Activated CD8-positive, alpha-beta memory T cell treated with anti-CD3 and anti-CD28 coated beads, Interleukin-2, amount 50 U/mL, for 24 hours (primary cell): ENCODE data around the gene TFB1M.
"Not testable (repeated sequence)": the region's sequence is repeated elsewhere in the genome, so short reads cannot be mapped to it uniquely, and the experiment has no call there.

ENCODE experiments used
- DNase-seq: peaks from one replicate; pipeline ENCODE4 v3.0.0-alpha.2; 2020; ENCODE audit errors: extremely low read depth

Gene TFB1M

GRCh38 chr6:155330133-155330734 lies 15.9 kb upstream of the TFB1M start:
- DNase-seq = no peak

DNA sequence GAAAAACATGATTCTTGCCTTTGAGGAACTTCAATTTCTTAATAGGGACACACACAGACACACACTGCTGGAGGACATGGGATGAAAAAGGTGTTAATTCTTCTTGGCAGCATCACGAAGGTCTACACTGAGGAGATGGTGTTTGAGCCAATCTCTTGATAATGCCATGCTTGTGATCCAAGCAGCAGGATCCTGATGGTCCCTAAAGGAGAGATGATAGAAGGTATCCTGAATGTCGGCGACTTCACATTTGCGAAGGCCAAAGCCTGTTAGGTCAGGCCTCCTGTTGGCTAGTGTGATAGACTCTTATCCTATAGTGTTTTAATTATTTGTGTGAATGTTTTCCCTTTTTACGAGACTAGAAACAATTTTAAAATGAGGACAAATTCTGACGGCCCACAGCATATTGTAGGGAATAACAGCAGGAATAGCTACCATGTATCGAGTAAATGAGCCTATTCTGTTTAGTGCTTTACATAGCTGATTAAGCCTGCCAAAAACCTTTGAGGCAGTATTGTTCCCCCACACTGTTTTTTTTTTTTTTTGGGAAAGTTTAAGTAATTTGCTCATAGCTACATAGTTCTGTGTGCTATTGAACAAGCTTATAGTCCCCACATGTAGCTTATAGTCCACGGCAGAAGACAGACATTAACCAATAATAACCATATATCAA lies 15.3 kb upstream of the TFB1M start:
- DNase-seq = no peak

- no peak for DNase-seq
Measured at GRCh38 chr6:155328539-155329459, 14.5 kb upstream of the TFB1M start.

DNA sequence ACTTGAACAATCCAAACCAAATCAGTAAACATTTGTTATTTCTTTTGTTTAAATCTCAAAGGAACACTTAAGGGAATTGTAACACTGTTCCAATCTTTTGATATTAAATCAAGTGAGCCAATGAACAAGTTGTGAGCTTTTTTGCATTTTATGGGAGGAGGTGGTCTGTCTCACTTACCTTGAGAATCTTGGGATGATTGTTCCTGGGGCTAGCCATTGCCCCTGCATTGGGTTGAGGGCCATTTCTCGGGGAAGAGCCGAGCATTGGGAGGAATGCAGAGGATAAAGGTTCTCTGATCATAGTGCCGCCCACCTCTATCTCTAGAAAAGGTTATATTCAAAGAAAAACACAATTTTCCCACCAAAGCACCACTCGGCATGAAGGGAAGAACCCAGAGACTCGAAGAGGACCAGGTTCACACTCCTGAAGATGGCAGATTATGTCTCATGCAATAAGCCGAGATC lies 13.8 kb upstream of the TFB1M start:
- no peak for DNase-seq

GRCh38 chr6:155327326-155328073 lies 13.2 kb upstream of the TFB1M start:
- DNase-seq = peak; percentile 26

DNA sequence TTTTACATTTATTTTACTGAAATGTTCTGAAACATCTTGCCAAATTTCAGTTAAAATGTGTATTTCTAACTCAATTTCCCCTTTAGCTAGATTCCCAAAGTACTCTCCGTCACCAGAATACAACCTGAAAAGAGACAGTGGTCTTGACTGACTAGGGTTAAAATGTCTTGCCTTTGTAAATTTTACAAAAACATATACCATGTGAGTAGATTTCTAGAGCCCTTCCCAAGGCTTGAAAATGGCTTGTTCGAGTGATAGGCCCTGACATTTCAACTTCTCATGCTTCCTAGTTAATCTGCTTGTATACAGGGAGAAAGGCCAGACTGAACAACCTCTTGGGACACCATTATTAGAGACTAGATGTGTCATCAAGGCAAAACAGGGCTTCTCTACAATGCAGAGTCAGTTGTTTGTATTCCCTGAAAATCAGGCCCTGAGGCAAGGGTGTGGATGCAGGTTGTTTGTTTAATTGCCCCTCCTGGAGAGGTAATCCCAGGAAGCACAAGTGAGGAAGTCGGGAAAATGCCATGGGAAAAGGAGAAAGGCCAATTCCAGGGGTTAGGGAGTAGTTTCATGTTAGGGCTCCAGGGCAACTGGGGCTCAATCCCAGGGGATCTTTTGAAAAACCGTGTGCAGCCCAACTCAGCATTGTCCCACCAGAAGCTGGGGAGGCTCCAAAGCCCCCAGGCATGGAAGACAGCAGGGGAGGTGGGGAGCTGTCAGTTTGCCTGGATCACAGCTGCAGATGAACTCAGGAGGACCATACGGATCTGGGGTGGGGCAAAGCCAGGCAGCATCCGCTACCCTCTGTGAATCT lies 11.6 kb upstream of the TFB1M start:
- no peak for DNase-seq

DNA sequence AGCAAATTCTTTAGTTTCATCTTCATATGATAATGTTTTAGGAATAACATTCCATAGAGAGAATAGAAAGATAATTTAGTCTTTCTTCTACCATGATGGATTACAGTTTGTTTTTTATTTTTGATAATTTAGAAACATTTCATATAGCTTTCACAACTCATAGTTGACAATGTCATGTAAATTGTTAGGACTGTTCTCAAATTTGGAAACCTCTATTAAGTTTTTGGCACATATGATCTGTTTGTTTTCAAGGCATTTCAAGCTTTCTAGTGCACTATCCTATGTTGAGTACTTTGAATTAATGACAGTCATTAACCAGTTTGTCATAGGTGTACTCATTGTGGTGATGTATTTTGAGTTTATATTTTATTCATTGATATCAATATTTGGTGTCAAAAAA lies 10.7 kb upstream of the TFB1M start:
- DNase-seq = no peak

- DNase-seq = no peak
Measured at GRCh38 chr6:155324172-155324571, 9.9 kb upstream of the TFB1M start.

DNA sequence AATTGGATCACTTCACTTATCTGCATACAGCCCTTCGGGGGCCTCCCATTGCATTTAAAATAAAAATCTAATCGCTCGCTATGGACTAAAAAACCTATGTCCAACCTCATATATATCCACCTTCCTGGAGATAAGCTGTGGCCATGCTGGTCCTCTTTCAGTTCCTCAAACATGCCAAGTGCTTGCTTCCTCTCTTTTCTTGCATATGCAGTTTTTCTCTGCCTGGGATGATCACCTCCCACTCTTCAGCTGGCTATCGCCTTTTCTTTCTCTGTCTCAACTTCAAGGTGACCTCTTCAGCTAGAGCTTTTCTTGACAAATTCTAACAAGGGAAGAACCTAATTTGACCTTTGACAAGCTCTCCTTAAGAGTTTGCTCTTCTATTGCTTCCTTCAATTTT lies 5.6 kb upstream of the TFB1M start:
- no peak for DNase-seq

DNA sequence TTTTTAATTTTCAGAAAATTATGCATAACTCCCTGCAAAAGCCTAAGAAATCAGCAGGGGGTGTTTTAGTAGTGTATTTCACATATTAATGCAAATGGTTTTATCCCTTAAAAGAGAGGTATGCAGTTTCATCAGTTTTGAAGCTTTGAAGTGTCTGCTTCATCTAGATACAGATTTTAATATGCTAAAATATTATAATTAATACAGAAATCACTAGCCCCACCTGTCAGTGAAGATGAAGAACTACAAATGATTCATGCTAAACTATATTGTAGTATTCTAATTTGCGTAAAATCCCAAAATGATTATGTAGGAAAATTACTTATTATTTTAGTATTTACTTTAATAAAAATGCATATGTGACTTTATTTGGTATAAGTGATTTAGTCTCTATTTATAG lies 2.9 kb upstream of the TFB1M start:
- no peak for DNase-seq

GRCh38 chr6:155316419-155316818 lies 2.1 kb upstream of the TFB1M start:
- DNase-seq = no peak

DNA sequence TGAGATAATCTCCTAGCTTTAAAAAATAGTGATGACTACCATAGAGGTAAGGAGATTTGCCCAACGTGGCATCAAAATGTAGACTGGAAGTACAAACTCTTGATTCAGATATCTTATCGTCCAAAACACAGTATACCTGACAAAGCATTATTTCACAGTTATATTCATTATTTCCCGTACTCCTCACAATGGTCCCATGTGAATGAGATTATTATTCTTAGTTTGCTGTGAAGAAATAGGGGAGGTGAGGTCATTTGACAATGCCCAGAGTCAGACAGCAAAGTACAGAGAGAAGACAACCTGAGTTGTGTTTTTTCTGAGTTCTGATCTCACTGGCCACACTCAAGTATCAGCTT lies 1.2 kb upstream of the TFB1M start:
- no peak for DNase-seq

- peak; percentile 28 for DNase-seq
Measured at GRCh38 chr6:155314773-155315515, 660 bp upstream of the TFB1M start.

DNA sequence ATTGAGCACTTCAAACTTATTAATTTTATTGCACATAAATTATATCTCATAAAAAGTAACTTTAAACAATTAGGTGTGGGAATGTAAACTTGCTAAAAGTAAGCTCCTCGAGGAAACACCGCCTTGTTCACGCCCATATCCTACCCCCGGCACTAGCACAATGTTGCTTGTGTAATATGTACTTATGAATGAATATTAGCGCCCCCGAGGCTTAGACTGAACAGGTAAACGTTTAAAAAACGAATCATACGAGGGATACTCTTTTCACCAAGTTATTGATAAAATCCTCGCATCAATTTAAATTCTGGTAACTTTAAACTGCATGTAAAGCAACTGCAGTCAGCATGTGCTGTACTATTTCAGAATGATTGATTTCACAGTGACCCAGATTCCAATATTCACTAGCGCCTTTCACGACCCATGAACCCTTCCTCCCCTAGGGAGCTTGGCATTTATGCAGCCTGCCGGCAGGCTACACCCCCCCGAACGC lies 637 bp downstream of the TFB1M start:
- no peak for DNase-seq

DNA sequence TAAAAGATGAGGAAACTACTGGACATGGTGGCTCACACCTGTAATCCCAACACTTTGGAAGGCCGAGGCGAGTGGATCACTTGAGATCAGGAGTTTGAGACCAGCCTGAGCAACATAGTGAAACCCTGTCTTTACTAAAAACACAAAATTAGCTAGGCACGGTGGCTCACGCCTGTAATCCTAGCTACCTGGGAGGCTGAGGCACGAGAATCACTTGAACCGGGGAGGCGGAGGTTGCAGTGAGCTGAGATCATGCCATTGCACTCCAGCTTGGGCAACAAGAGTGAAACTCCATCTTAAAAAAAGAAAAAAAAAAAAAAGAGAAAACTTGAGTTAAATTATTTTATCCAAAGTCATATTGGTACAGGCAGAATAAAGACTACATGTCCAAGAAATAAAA lies 1.3 kb downstream of the TFB1M start:
- not testable (repeated sequence) for DNase-seq

DNA sequence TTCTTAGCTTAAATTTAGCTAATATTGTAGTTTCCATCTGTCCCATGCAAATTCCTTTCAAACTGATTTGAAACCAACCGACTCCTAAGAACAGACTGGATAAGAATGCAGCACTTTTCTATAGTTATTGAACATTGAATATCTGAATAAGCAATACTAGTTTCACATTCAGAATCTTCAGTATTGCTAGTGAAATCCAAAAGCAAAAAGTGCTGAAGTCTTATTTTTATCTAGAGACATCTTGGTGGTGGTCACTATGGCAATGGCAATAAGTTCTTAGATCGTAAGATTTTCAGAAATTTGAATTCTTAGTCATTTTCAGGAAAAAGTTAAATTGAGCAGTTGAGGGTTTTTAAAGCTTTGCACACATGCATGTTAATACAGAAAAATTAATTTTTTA lies 2.7 kb downstream of the TFB1M start:
- no peak for DNase-seq

- no peak for DNase-seq
Measured at GRCh38 chr6:155311086-155311485, 3.2 kb downstream of the TFB1M start.

GRCh38 chr6:155310596-155310995 lies 3.7 kb downstream of the TFB1M start:
- no peak for DNase-seq

DNA sequence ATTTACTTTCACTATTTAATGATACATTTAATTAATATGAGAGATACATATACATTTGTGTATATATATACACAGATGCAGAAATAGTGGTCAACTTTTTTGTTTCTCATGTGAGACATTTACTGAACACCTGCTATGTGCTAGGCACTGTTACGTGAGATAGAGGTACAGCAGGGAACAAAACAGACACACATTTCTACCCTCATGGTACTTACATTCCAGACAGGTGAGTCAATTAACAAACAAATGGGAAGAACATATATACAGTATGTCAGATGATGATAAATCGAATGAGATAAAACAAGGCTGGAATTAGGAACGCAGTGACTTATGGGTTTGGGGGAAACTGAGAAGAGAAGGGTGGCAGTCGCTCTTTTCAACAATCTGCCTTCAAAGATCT lies 5.1 kb downstream of the TFB1M start:
- DNase-seq = no peak

- DNase-seq = no peak
Measured at GRCh38 chr6:155306958-155307357, 7.3 kb downstream of the TFB1M start.
